ENCODE measurements around the gene RBFOX2.

RBFOX2 gene

DNA sequence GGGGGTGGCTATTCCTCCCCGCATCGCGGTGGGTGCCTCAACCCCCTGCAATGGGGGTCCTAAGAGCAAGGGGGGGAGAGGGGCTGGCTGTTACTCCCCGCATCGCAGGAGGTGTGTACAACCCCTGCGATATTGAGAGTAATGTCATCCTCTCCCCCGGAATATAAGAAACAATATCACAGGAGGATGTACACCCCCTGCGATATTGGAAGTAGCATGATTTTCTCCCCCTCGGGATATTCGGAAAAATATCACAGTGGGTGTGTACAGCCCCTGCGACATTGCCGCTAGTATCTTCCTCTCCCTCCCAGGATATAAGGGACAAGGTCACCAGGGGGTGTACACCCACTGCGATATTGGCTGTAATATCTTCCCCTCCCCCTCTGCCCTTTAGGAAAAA, 333.4 kb downstream of the RBFOX2 start:
- DNase-seq (ENCODE audit: low spot score): no peak

GRCh38 chr22:35690001-35690400, 338.6 kb downstream of the RBFOX2 start:
- DNase-seq (ENCODE audit: low spot score): no peak

DNA sequence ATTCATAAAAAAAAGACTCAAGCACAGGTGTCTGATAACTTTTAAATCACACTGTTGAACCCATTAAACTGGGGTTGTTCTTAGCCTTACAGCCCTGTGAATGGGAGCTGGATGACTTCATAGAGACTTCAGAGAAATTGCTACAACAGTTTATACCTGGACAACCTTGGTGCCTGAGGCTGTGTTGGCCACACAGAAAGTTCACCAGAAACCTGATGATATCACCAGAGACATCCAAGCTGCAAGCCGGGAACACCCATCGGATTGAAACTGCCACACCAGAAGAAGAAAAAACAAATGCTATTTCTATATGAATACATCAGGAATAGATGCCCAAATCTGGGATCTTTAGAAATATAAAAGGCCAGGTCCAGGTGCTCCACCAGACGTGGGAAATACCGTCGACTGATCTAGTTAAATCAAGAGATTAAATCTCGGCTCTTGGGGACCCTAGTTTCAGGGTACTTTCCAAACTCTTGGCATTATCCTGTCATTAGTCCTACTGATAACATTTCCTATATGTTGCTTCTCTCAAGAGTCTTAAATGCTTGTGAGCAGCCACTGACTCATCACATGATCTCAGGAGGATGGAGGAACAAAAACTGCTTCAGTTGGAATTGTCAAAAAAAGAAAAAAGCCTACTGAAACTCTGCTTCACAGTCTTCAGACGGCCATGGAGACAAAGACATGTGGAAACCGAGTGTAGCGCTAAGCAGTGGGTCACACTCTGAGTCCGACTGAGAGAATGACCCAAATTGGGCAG, 339.5 kb downstream of the RBFOX2 start:
- no peak for DNase-seq (ENCODE audit: low spot score)

All from NAMALWA (cell line).